AG04450 (cell line): ENCODE results near the gene PAFAH1B1. TPM values are rescaled to one million over a fixed set of nuclear protein-coding genes. Genes with fewer than 3 reads are reported as not detected.
"Not testable (repeated sequence)": the region's sequence is repeated elsewhere in the genome, so short reads cannot be mapped to it uniquely, and the experiment has no call there.

Experiments
- CTCF ChIA-PET: fragments of 300-600, 350-600 bp; formaldehyde crosslinking; extraction: SDS; loops from one replicate; lab custom pipeline; 2022; ENCODE audit warnings: antibody characterized with exemption, inconsistent platforms; lab: Charles Lee
- POLR2A ChIA-PET: fragments of 350-600 bp; formaldehyde crosslinking; extraction: SDS; loops from one replicate; lab custom pipeline; 2021; ENCODE audit warnings: antibody characterized with exemption, inconsistent platforms; lab: Yijun Ruan, JAX
- DNase-seq: peaks from one replicate; pipeline ENCODE4 v3.0.0-alpha.2; 2011; ENCODE audit warnings: low read depth, low spot score
- H3K27ac ChIP-seq: one replicate; pipeline ENCODE4 v1.5.1; 2012; ENCODE audit warnings: low read depth, low read length, control low read depth
- H3K27me3 ChIP-seq: one replicate; pipeline ENCODE4 v1.6.0; 2012; ENCODE audit warnings: low read length; ENCODE audit not compliant: control insufficient read depth, insufficient read depth
- H3K4me3 ChIP-seq: 2 replicates; pipeline ENCODE4 v1.5.1; 2011; ENCODE audit warnings: mild to moderate bottlenecking, low read depth, low read length, control low read depth
- H3K9me3 ChIP-seq: 2 replicates; pipeline ENCODE4 v1.5.1; 2012; ENCODE audit warnings: low read length; ENCODE audit not compliant: control insufficient read depth, insufficient read depth
- CTCF ChIP-seq: IDR thresholded peaks from 2 replicates; pipeline ENCODE4 v1.5.1; 2011; ENCODE audit warnings: low read depth, low read length, control low read depth, inconsistent platforms
- polyA plus RNA-seq: library from polyadenylated mRNA; depleted of rRNA; stranded (reverse); fragments of >200 nt; gene quantifications from 2 replicates; pipeline ENCODE4 v1.2.3, GENCODE V29; 2011

Gene PAFAH1B1
- polyA plus RNA-seq, 1 experiment: 111 TPM

GRCh38 chr17:2672026-2672425 is 78.6 kb downstream of the PAFAH1B1 start:
- H3K27me3 ChIP-seq: no peaks in the 10 kb centered on the region
- ChIA-PET POLR2A (no interaction called here), CTCF (interaction anchor here (0.6 kb wide), 1 partner anchor 10 kb away, joined by 5 read pairs; no protein-coding TSS in a partner anchor)
- no peak for DNase-seq
- H3K27ac ChIP-seq: no peak overlapping the region
- H3K4me3 ChIP-seq: no peak overlapping the region
- H3K9me3 ChIP-seq: no peaks in the 10 kb centered on the region; the same call in 1 of the 2 replicates
- no peak for TF ChIP-seq CTCF

- DNase-seq, H3K4me3 ChIP-seq, CTCF ChIA-PET, H3K9me3 ChIP-seq, H3K27ac ChIP-seq, H3K27me3 ChIP-seq, POLR2A ChIA-PET: not testable (repeated sequence)
Measured at GRCh38 chr17:2679247-2679646, 85.8 kb downstream of the PAFAH1B1 start.

GRCh38 chr17:2680961-2681360 is 87.5 kb downstream of the PAFAH1B1 start:
- POLR2A ChIA-PET: no interaction called here
- Histone ChIP-seq H3K27ac (no peak overlapping the region), H3K27me3 (no peaks in the 10 kb centered on the region), H3K4me3 (no peak overlapping the region), H3K9me3 (no peaks in the 10 kb centered on the region; the same call in 1 of the 2 replicates)
- no peak for TF ChIP-seq CTCF
- DNase-seq: no peak
- CTCF ChIA-PET: no interaction called here

- no peak for TF ChIP-seq CTCF
- H3K4me3 ChIP-seq: no peak overlapping the region
- no peaks in the 10 kb centered on the region for H3K27me3 ChIP-seq
- H3K27ac ChIP-seq: no peak overlapping the region
- ChIA-PET CTCF (no interaction called here), POLR2A (no interaction called here)
- DNase-seq: no peak
- no peaks in the 10 kb centered on the region; the same call in 1 of the 2 replicates for H3K9me3 ChIP-seq
Measured at GRCh38 chr17:2681650-2682049, 88.2 kb downstream of the PAFAH1B1 start.

GRCh38 chr17:2682176-2682938 is 88.9 kb downstream of the PAFAH1B1 start:
- Histone ChIP-seq H3K9me3 (no peaks in the 10 kb centered on the region), H3K27ac (no peak overlapping the region), H3K27me3 (no peaks in the 10 kb centered on the region), H3K4me3 (no peak overlapping the region)
- ChIA-PET POLR2A (no interaction called here), CTCF (no interaction called here)
- TF ChIP-seq CTCF: no peak
- no peak for DNase-seq
